Fibroblast of lung (primary cell): ENCODE measurements around the gene BLOC1S4. TPM values are rescaled to one million over a fixed set of nuclear protein-coding genes. Genes with fewer than 3 reads are reported as not detected.

Experiments used
- DNase-seq, 2 donors: peaks; one replicate each; pipeline versions ENCODE4 v3.0.0 to v3.0.0-alpha.2; 2010; ENCODE audit warnings: low read depth in 2 of 2
- H2AFZ ChIP-seq: 2 replicates; pipeline ENCODE4 v1.5.1; 2012; ENCODE audit warnings: low read length, control low read depth, inconsistent platforms
- H3K27ac ChIP-seq: 2 replicates; pipeline ENCODE4 v1.5.1; 2011; ENCODE audit warnings: low read length, control low read depth; ENCODE audit not compliant: insufficient read depth
- H3K27me3 ChIP-seq: 2 replicates; pipeline ENCODE4 v1.5.1; 2011; ENCODE audit warnings: mild to moderate bottlenecking, low read length; ENCODE audit not compliant: control insufficient read depth, insufficient read depth
- H3K36me3 ChIP-seq: 2 replicates; pipeline ENCODE4 v1.5.1; 2011; ENCODE audit warnings: low read length; ENCODE audit not compliant: control insufficient read depth, insufficient read depth
- H3K4me1 ChIP-seq: 2 replicates; pipeline ENCODE4 v1.5.1; 2011; ENCODE audit warnings: low read length; ENCODE audit not compliant: control insufficient read depth, insufficient read depth; ENCODE audit errors: extremely low read depth
- H3K4me2 ChIP-seq: 2 replicates; pipeline ENCODE4 v1.5.1; 2011; ENCODE audit warnings: low read length, control low read depth; ENCODE audit not compliant: insufficient read depth; ENCODE audit errors: extremely low read depth
- H3K4me3 ChIP-seq, 4 experiments: fragments of 200-600 bp in 1 of 4; sonication (generic) in 1 of 4; replicated peaks in 1 of 4; 2 replicates each; pipeline ENCODE4 v1.5.1; 2011 to 2016; ENCODE audit warnings: low read length in 4 of 4, low read depth in 3 of 4, mild to moderate bottlenecking in 3 of 4, control low read depth in 2 of 4, inconsistent platforms in 1 of 4, mixed read lengths in 1 of 4; ENCODE audit not compliant: insufficient read depth in 1 of 4; ENCODE audit errors: control extremely low read depth in 1 of 4
- H3K79me2 ChIP-seq: 2 replicates; pipeline ENCODE4 v1.5.1; 2012; ENCODE audit warnings: mild to moderate bottlenecking, low read length, inconsistent platforms; ENCODE audit not compliant: control insufficient read depth, insufficient read depth
- H3K9ac ChIP-seq: 2 replicates; pipeline ENCODE4 v1.5.1; 2011; ENCODE audit warnings: mild to moderate bottlenecking, low read length, control low read depth; ENCODE audit not compliant: insufficient read depth
- H3K9me3 ChIP-seq: 2 replicates; pipeline ENCODE4 v1.5.1; 2012; ENCODE audit warnings: low read depth, low read length; ENCODE audit not compliant: control insufficient read depth, insufficient read depth
- H4K20me1 ChIP-seq: 2 replicates; pipeline ENCODE4 v1.5.1; 2011; ENCODE audit warnings: low read length; ENCODE audit not compliant: control insufficient read depth, insufficient read depth; ENCODE audit errors: extremely low read depth
- EZH2 ChIP-seq: IDR thresholded peaks from 2 replicates; pipeline ENCODE4 v1.5.1; 2012; ENCODE audit warnings: low read length, control low read depth, mild to moderate bottlenecking; ENCODE audit errors: missing control alignments
- polyA plus RNA-seq, 2 donors: library from polyadenylated mRNA; depleted of rRNA in 1 of 2; stranded (reverse) in 1 of 2; unstranded in 1 of 2; fragments of >200 nt; gene quantifications; 2 replicates each; pipeline ENCODE4 v1.2.1, GENCODE V29; 2011 to 2012; ENCODE audit warnings: missing spikeins in 1 of 2
- total RNA-seq: library from RNA; depleted of rRNA; stranded (reverse); fragments of >200 nt; gene quantifications from 2 replicates; pipeline ENCODE4 v1.2.1, GENCODE V29; 2014
- TF ChIP-seq, protein P1 (sequence below), 2 donors: IDR thresholded peaks in 1 of 2; conservative IDR thresholded peaks in 1 of 2; 1 replicate in 1 of 2; 2 replicates in 1 of 2; pipeline ENCODE4 v1.5.1; 2011 to 2012; ENCODE audit warnings: low read length in 2 of 2, control low read depth in 1 of 2, inconsistent platforms in 1 of 2, low read depth in 1 of 2, mild to moderate bottlenecking in 1 of 2

Gene BLOC1S4
- total and polyA plus RNA-seq, 2 donors (not counting 1 experiment from before 2014, with no cell fraction given), result 12.2 to 13.5 TPM

DNA sequence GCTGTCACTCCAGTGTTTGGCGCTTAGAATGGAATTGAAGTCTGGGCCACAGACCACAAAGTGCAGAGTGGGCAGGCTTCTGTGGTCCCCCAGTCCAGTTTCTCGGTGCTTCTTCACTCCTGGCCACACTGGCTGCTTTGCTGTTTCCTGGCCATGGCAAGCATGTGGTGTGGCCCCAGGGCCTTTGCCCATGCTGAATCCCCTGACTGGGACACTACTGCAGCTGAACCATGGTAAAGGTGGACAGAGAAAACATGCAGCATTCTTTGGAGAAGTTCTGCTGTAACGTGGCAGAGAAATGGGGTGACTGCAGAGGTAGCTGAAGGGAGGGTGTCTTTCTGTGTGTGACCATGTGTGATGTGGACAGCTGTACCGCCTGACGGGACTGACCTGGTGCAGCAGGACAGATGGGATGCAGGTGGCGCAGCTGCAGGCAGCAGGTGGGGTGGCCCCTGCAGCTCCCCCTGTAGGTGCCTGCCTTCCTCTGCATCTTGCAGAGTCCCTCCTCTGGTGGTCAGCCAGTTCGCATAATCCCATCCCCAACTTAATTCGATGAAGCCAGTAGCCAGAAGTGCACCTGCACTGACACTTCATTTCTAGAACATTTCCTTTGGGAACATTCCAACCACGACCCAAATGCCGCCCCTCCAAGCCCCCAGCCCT is 35.5 kb upstream of the BLOC1S4 start:
- Histone ChIP-seq H3K79me2 (peaks cover 14% of the 10 kb centered on the region), H3K36me3 (peaks cover 3% of the 10 kb centered on the region), H3K9ac (no peak overlapping the region), H3K4me2 (no peak overlapping the region), H3K4me1 (peaks cover 3% of the 10 kb centered on the region), H3K4me3 (no peak overlapping the region), H4K20me1 (no peaks in the 10 kb centered on the region), H3K27ac (no peak overlapping the region), H3K27me3 (no peaks in the 10 kb centered on the region), H2AFZ (no peak overlapping the region), H3K9me3 (no peaks in the 10 kb centered on the region)
- DNase-seq, result no peak
- TF ChIP-seq, protein P1, sequence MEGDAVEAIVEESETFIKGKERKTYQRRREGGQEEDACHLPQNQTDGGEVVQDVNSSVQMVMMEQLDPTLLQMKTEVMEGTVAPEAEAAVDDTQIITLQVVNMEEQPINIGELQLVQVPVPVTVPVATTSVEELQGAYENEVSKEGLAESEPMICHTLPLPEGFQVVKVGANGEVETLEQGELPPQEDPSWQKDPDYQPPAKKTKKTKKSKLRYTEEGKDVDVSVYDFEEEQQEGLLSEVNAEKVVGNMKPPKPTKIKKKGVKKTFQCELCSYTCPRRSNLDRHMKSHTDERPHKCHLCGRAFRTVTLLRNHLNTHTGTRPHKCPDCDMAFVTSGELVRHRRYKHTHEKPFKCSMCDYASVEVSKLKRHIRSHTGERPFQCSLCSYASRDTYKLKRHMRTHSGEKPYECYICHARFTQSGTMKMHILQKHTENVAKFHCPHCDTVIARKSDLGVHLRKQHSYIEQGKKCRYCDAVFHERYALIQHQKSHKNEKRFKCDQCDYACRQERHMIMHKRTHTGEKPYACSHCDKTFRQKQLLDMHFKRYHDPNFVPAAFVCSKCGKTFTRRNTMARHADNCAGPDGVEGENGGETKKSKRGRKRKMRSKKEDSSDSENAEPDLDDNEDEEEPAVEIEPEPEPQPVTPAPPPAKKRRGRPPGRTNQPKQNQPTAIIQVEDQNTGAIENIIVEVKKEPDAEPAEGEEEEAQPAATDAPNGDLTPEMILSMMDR (conservative IDR thresholded peaks at IDR 0.05 in 1 of 2, IDR thresholded peaks at IDR 0.05 in 1 of 2; ENCODE audit: low read depth in 1 of 2, low read length in 2 of 2), result peak in 1 of 2 donors; percentile 22
- no peak for TF ChIP-seq EZH2

DNA sequence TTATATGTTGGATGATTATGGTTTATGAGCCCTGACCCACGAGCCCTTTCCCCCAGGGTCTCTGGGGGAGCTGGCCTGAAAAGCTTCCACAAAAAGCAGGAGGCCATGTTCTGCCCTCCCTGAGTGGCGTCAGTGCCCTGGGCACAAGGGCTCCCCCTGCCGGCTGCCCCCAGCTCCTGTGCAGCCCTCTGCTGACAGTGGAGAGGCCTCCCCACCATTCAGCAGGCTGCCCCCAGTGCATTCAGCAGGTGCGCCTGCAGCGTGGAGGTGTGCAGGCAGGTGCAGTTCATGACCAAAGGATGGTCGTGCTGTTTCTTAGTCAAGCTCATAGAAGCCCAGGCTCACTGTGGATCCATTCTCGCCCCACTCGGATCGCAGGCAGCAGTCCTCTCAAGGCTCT is 34.8 kb upstream of the BLOC1S4 start:
- TF ChIP-seq EZH2, result no peak
- TF ChIP-seq, protein P1 (conservative IDR thresholded peaks at IDR 0.05 in 1 of 2, IDR thresholded peaks at IDR 0.05 in 1 of 2; ENCODE audit: low read depth in 1 of 2, low read length in 2 of 2), result no peak
- H4K20me1 ChIP-seq, result no peaks in the 10 kb centered on the region
- no peaks in the 10 kb centered on the region for H3K9me3 ChIP-seq
- H3K27ac ChIP-seq, result no peak overlapping the region
- DNase-seq, result no peak
- peaks cover 3% of the 10 kb centered on the region for H3K36me3 ChIP-seq
- no peaks in the 10 kb centered on the region for H3K27me3 ChIP-seq
- H2AFZ ChIP-seq, result no peak overlapping the region
- H3K9ac ChIP-seq, result no peak overlapping the region
- no peak overlapping the region for H3K4me2 ChIP-seq
- H3K79me2 ChIP-seq, result peaks cover 7% of the 10 kb centered on the region
- H3K4me1 ChIP-seq, result no peaks in the 10 kb centered on the region
- H3K4me3 ChIP-seq, result no peak overlapping the region

DNA sequence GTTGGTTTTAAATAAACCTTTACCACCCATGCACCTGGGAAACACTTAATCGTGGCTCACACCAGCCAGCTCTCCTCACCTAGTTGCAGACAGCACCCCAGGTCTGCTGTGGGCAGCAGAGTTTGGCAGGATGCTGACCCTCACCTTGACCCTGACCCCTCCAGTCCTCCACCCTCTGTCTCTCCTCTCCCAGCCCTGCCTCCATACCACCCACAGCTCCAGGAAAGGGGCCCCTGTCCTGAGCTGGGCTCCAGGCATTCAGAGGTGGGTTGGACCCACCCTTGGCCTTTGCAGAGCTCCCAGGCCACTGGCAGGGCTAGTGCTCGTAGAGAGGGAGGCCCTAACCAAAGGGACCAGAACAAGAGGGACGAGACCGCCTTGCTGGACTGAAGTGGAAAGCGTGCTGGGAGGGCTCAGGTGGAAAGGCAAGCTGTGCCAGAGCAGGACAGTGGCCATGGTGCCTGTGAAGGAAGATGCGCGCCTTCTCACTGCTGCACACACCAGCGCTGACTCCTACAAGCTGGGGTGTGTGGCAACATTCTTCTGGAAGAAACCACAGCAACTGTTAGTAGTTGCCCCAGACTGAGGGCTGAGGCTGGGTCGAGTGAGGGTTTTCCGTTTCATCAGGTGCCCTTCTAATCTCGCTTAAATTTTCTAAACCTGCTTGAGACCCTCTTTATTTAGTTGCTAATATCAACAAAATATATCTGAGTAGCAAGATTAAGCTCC is 32.9 kb upstream of the BLOC1S4 start:
- H3K27me3 ChIP-seq, result no peaks in the 10 kb centered on the region
- no peaks in the 10 kb centered on the region for H3K9me3 ChIP-seq
- H3K27ac ChIP-seq, result no peak overlapping the region
- no peak for DNase-seq
- H3K4me2 ChIP-seq, result no peak overlapping the region
- no peaks in the 10 kb centered on the region for H3K79me2 ChIP-seq
- H3K9ac ChIP-seq, result no peak overlapping the region
- no peaks in the 10 kb centered on the region for H3K36me3 ChIP-seq
- TF ChIP-seq, protein P1 (conservative IDR thresholded peaks at IDR 0.05 in 1 of 2, IDR thresholded peaks at IDR 0.05 in 1 of 2; ENCODE audit: low read depth in 1 of 2, low read length in 2 of 2), result no peak
- TF ChIP-seq EZH2, result no peak
- no peak overlapping the region for H3K4me3 ChIP-seq
- no peak overlapping the region for H2AFZ ChIP-seq
- H3K4me1 ChIP-seq, result no peaks in the 10 kb centered on the region
- no peaks in the 10 kb centered on the region for H4K20me1 ChIP-seq
